GM03348 (cell line): ENCODE results near the gene TELO2.
"Not testable (repeated sequence)": the region's sequence is repeated elsewhere in the genome, so short reads cannot be mapped to it uniquely, and the experiment has no call there.

ENCODE experiments used
- DNase-seq: peaks from one replicate; pipeline ENCODE4 v3.0.0; 2012; ENCODE audit warnings: low spot score

The TELO2 gene

GRCh38 chr16:1457489-1458245 lies 35.5 kb upstream of the TELO2 start:
- DNase-seq: no peak

GRCh38 chr16:1458336-1458976 lies 34.7 kb upstream of the TELO2 start:
- DNase-seq: no peak

- no peak for DNase-seq
Measured at GRCh38 chr16:1458977-1459341, 34.2 kb upstream of the TELO2 start.

GRCh38 chr16:1459967-1460366 lies 33.2 kb upstream of the TELO2 start:
- DNase-seq: no peak

GRCh38 chr16:1460602-1461138 lies 32.5 kb upstream of the TELO2 start:
- no peak for DNase-seq

GRCh38 chr16:1461146-1461545 lies 32.0 kb upstream of the TELO2 start:
- no peak for DNase-seq

- no peak for DNase-seq
Measured at GRCh38 chr16:1464196-1464893, 28.8 kb upstream of the TELO2 start.

- DNase-seq: no peak
Measured at GRCh38 chr16:1464894-1465566, 28.1 kb upstream of the TELO2 start.

GRCh38 chr16:1465567-1465915 lies 27.6 kb upstream of the TELO2 start:
- DNase-seq: no peak

- no peak for DNase-seq
Measured at GRCh38 chr16:1466054-1466453, 27.1 kb upstream of the TELO2 start.

GRCh38 chr16:1466968-1467521 lies 26.1 kb upstream of the TELO2 start:
- DNase-seq: no peak

- no peak for DNase-seq
Measured at GRCh38 chr16:1468426-1468810, 24.7 kb upstream of the TELO2 start.

GRCh38 chr16:1469141-1469540 lies 24.0 kb upstream of the TELO2 start:
- not testable (repeated sequence) for DNase-seq

GRCh38 chr16:1469693-1470201 lies 23.4 kb upstream of the TELO2 start:
- no peak for DNase-seq

- no peak for DNase-seq
Measured at GRCh38 chr16:1470481-1471251, 22.5 kb upstream of the TELO2 start.

GRCh38 chr16:1471569-1472194 lies 21.5 kb upstream of the TELO2 start:
- no peak for DNase-seq

GRCh38 chr16:1472974-1473373 lies 20.2 kb upstream of the TELO2 start:
- no peak for DNase-seq

GRCh38 chr16:1474082-1474795 lies 18.9 kb upstream of the TELO2 start:
- DNase-seq: peak; percentile 59

- DNase-seq: peak; percentile 99
Measured at GRCh38 chr16:1474796-1475551, 18.2 kb upstream of the TELO2 start, which contains the start of gene CLCN7. TSS of gene CLCN7 (minus strand) at chr16:1475028. CDS start at chr16:1474974, 54 bp downstream.
